ENCODE measurements around the gene EXOG.

- TF ChIP-seq, protein P1, sequence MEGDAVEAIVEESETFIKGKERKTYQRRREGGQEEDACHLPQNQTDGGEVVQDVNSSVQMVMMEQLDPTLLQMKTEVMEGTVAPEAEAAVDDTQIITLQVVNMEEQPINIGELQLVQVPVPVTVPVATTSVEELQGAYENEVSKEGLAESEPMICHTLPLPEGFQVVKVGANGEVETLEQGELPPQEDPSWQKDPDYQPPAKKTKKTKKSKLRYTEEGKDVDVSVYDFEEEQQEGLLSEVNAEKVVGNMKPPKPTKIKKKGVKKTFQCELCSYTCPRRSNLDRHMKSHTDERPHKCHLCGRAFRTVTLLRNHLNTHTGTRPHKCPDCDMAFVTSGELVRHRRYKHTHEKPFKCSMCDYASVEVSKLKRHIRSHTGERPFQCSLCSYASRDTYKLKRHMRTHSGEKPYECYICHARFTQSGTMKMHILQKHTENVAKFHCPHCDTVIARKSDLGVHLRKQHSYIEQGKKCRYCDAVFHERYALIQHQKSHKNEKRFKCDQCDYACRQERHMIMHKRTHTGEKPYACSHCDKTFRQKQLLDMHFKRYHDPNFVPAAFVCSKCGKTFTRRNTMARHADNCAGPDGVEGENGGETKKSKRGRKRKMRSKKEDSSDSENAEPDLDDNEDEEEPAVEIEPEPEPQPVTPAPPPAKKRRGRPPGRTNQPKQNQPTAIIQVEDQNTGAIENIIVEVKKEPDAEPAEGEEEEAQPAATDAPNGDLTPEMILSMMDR (IDR thresholded peaks at IDR 0.05 in 8 of 11, conservative IDR thresholded peaks at IDR 0.05 in 3 of 11) = no peak
- TF ChIP-seq POLR2AphosphoS5 (IDR thresholded peaks at IDR 0.05) = no peak
Observed at GRCh38 chr3:38519000-38519399, 22.9 kb downstream of the EXOG start.

Measured in spleen (tissue), 7 donors.